WTC11 (cell line): ENCODE measurements around the gene MDN1.

Experiments
- ARID4B ChIP-seq: sonication (generic); formaldehyde crosslinking; IDR thresholded peaks from 2 replicates; pipeline ENCODE4 v1.8.0; 2023; ENCODE audit warnings: missing genetic modification reagents, mild to moderate bottlenecking, borderline replicate concordance
- ATF3 ChIP-seq: sonication (generic); formaldehyde crosslinking; conservative IDR thresholded peaks from 2 replicates; pipeline ENCODE4 v1.8.1; 2022; ENCODE audit warnings: mild to moderate bottlenecking, missing genetic modification reagents
- CREB1 ChIP-seq: sonication (generic); formaldehyde crosslinking; IDR thresholded peaks from 2 replicates; pipeline ENCODE4 v1.8.0; 2023; ENCODE audit warnings: mild to moderate bottlenecking, missing genetic modification reagents
- ESRRA ChIP-seq: sonication (generic); formaldehyde crosslinking; IDR thresholded peaks from 2 replicates; pipeline ENCODE4 v1.8.1; 2022; ENCODE audit warnings: mild to moderate bottlenecking, missing genetic modification reagents, borderline replicate concordance
- FOXJ3 ChIP-seq: sonication (generic); formaldehyde crosslinking; IDR thresholded peaks from 2 replicates; pipeline ENCODE4 v1.9.0; 2021; ENCODE audit warnings: missing genetic modification reagents, mild to moderate bottlenecking, borderline replicate concordance
- RELA ChIP-seq: sonication (generic); formaldehyde crosslinking; IDR thresholded peaks from 2 replicates; pipeline ENCODE4 v1.8.1; 2022; ENCODE audit warnings: missing genetic modification reagents, mild to moderate bottlenecking, borderline replicate concordance
- SP1 ChIP-seq: sonication (generic); formaldehyde crosslinking; conservative IDR thresholded peaks from 2 replicates; pipeline ENCODE4 v1.8.1; 2022; ENCODE audit warnings: missing genetic modification reagents
- USF2 ChIP-seq: sonication (generic); formaldehyde crosslinking; IDR thresholded peaks from 2 replicates; pipeline ENCODE4 v1.8.1; 2023; ENCODE audit warnings: mild to moderate bottlenecking, missing genetic modification reagents, moderate library complexity
- ZNF121 ChIP-seq: sonication (generic); formaldehyde crosslinking; IDR thresholded peaks from 2 replicates; pipeline ENCODE4 v1.8.0; 2023; ENCODE audit warnings: missing genetic modification reagents
- TF ChIP-seq, protein P1 (sequence below): sonication (generic); formaldehyde crosslinking; IDR thresholded peaks from 2 replicates; pipeline ENCODE4 v1.8.1; 2022; ENCODE audit warnings: missing genetic modification reagents, borderline replicate concordance
- TF ChIP-seq, protein P2 (sequence below): fragments of 200-600 bp; IDR thresholded peaks from 2 replicates; pipeline ENCODE4 v1.8.0; 2022; ENCODE audit warnings: antibody characterized with exemption

- TF ChIP-seq CREB1 (CRISPR knock-in tag): no peak
- TF ChIP-seq ATF3 (CRISPR knock-in tag): no peak
- TF ChIP-seq, protein P1, sequence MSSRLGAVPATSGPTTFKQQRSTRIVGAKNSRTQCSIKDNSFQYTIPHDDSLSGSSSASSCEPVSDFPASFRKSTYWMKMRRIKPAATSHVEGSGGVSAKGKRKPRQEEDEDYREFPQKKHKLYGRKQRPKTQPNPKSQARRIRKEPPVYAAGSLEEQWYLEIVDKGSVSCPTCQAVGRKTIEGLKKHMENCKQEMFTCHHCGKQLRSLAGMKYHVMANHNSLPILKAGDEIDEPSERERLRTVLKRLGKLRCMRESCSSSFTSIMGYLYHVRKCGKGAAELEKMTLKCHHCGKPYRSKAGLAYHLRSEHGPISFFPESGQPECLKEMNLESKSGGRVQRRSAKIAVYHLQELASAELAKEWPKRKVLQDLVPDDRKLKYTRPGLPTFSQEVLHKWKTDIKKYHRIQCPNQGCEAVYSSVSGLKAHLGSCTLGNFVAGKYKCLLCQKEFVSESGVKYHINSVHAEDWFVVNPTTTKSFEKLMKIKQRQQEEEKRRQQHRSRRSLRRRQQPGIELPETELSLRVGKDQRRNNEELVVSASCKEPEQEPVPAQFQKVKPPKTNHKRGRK (CRISPR knock-in tag): no peak
- no peak for TF ChIP-seq ZNF121 (CRISPR knock-in tag)
- TF ChIP-seq, protein P2, sequence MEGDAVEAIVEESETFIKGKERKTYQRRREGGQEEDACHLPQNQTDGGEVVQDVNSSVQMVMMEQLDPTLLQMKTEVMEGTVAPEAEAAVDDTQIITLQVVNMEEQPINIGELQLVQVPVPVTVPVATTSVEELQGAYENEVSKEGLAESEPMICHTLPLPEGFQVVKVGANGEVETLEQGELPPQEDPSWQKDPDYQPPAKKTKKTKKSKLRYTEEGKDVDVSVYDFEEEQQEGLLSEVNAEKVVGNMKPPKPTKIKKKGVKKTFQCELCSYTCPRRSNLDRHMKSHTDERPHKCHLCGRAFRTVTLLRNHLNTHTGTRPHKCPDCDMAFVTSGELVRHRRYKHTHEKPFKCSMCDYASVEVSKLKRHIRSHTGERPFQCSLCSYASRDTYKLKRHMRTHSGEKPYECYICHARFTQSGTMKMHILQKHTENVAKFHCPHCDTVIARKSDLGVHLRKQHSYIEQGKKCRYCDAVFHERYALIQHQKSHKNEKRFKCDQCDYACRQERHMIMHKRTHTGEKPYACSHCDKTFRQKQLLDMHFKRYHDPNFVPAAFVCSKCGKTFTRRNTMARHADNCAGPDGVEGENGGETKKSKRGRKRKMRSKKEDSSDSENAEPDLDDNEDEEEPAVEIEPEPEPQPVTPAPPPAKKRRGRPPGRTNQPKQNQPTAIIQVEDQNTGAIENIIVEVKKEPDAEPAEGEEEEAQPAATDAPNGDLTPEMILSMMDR: no peak
- no peak for TF ChIP-seq RELA (CRISPR knock-in tag)
- TF ChIP-seq FOXJ3 (CRISPR knock-in tag): no peak
- TF ChIP-seq ARID4B (CRISPR knock-in tag): no peak
- TF ChIP-seq USF2 (CRISPR knock-in tag): no peak
- no peak for TF ChIP-seq SP1 (CRISPR knock-in tag)
- TF ChIP-seq ESRRA: no peak
Measured at GRCh38 chr6:89818977-89819335, 638 bp downstream of the MDN1 start.
